Heart left ventricle (tissue), 16 donors: ENCODE results near the gene UHRF2. TPM values are rescaled to one million over a fixed set of nuclear protein-coding genes. Genes with fewer than 3 reads are reported as not detected.

Source experiments
- ATAC-seq, 4 donors: fragments of 200-7000 bp; cut with Tn5 transposase; one replicate each; pipeline ENCODE4 v1.9.1; 2020 to 2022; ENCODE audit warnings: moderate library complexity in 4 of 4, mild to moderate bottlenecking in 3 of 4, moderate number of reproducible peaks in 1 of 4
- DNase-seq, 5 donors: peaks; one replicate each; pipeline ENCODE4 v3.0.0-alpha.2; 2020
- H3K27ac ChIP-seq, 12 donors: fragments of 200-600 bp; sonication (generic) in 4 of 12; one replicate each; pipeline versions ENCODE4 v1.5.0 to v1.8.0; 2016 to 2022; ENCODE audit warnings: mild to moderate bottlenecking in 2 of 12
- H3K27me3 ChIP-seq, 9 donors: fragments of 200-600 bp; sonication (generic) in 2 of 9; one replicate each; pipeline versions ENCODE4 v1.5.1 to v1.8.0; 2016 to 2022; ENCODE audit warnings: mild to moderate bottlenecking in 3 of 9
- H3K36me3 ChIP-seq, 9 donors: fragments of 200-600 bp; sonication (generic) in 2 of 9; one replicate each; pipeline versions ENCODE4 v1.5.0 to v1.8.0; 2018 to 2022; ENCODE audit warnings: mild to moderate bottlenecking in 2 of 9
- H3K4me1 ChIP-seq, 12 donors: fragments of 200-600 bp; sonication (generic) in 4 of 12; one replicate each; pipeline versions ENCODE4 v1.5.0 to v1.8.0; 2016 to 2022; ENCODE audit warnings: mild to moderate bottlenecking in 3 of 12
- H3K4me3 ChIP-seq, 12 donors: fragments of 200-600 bp; sonication (generic) in 4 of 12; one replicate each; pipeline versions ENCODE4 v1.5.0 to v1.8.0; 2017 to 2022; ENCODE audit warnings: mild to moderate bottlenecking in 9 of 12, moderate library complexity in 4 of 12
- H3K9me3 ChIP-seq, 12 donors: fragments of 200-600 bp; sonication (generic) in 4 of 12; one replicate each; pipeline versions ENCODE4 v1.5.0 to v1.8.0; 2016 to 2022; ENCODE audit warnings: mild to moderate bottlenecking in 1 of 12
- POLR2A ChIP-seq, 2 donors: fragments of 450-650 bp; IDR thresholded peaks; one replicate each; pipeline ENCODE4 v1.6.1; 2017; ENCODE audit warnings: antibody characterized with exemption in 2 of 2, mild to moderate bottlenecking in 2 of 2, moderate library complexity in 2 of 2
- WGBS, 4 donors: extraction: QIAGEN DNeasy Blood & Tissue Kit in 2 of 4; methylation state at CpG; one replicate each; pipeline versions ENCODE4 v1.1.5 to v1.1.7; 2013 to 2018; 5-methylcytosine and 5-hydroxymethylcytosine counted together
- intact Hi-C, 10 donors: fragments of 100-400 bp; cut with DNase I; formaldehyde crosslinking; loops; one replicate each; pipeline versions ENCODE4 v1.11.1 to v1.14.2; 2022
- polyA plus RNA-seq, 2 donors: library from polyadenylated mRNA; stranded (reverse); fragments of 200-250 nt; gene quantifications; one replicate each; pipeline ENCODE4 v1.2.3, GENCODE V29; 2013
- total RNA-seq, 9 donors: library from RNA; depleted of rRNA in 2 of 9; stranded (reverse); fragments of >200 nt in 2 of 9; fragmentation: NEBNext Ultra II Directional in 3 of 9; extraction: Animal tissue kit (Norgen Biotek cat#: 25700) in 3 of 9; gene quantifications; one replicate each; pipeline versions ENCODE4 v1.1.0 to v1.2.4, GENCODE V29; 2016 to 2023
- TF ChIP-seq, protein P1 (sequence below), 12 donors: fragments of 200-600 bp; sonication (generic) in 4 of 12; IDR thresholded peaks; one replicate each; pipeline versions ENCODE4 v1.5.0 to v1.8.0; 2018 to 2022; ENCODE audit warnings: antibody characterized with exemption in 12 of 12, mild to moderate bottlenecking in 5 of 12
- donor health status: ischemic (EF 13 %, LVEDD 7.1; RV severe dilation, severe dysfunction).
- donor health status: healthy with polysubstance abuse.
- donor health status: DM: no; HTN: yes; CAD: no.
- donor health status: DM: no; HTN: no; CAD: no.
- donor health status: ischemic (EF 25% LVEDD 6.9; RV normal size, moderate dysfunction).
- donor health status: ischemic (EF 25% LVEDD 5.7; RV mildly dilated, moderate dysfunction).
- donor health status: healthy.
- donor health status: DM: yes; HTN: yes; CAD: no.
- donor health status: ischemic (EF 35%, LVEDD 5.7; RV mildly dilated, moderate dysfunction).
- donor health status: nonischemic (EF 11% LVEDD 7.7; RV severe dilation, severe dysfunction).
- donor health status: DM: yes; HTN: yes; CAD: no.
- donor health status: PGD.
- donor health status: ischemic (EF 29% LVEDD 5.4; RV normal size, mild dysfunction).
- donor health status: nonischemic (EF 23%, LVEDD 6.1; RV moderate dilation, normal function).

UHRF2 gene
- total and polyA plus RNA-seq, 11 donors: 6.4 to 20.6 (median 14.1) TPM

DNA sequence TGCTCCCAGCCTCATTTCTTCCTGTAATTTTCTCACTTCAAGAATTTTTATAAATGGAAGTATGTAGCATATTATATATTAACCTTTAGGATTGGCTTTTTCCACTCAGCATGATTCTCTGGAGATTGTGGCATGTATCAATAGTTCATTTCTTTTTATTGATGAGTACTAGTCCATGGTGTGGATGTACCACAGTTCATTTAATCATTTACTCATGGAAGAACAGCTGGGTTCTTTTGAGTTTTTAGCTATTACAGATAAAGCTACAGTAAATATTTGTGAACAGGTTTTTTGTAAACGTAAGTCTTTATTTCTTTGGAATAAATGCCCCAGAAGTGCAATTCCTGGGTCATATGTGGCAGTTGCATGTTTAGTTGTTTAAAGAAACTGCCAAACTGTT is 76.1 kb downstream of the UHRF2 start:
- intact Hi-C loops: loop anchor here in 3 of 10 donors (10.0 kb wide), 3 partner anchors 54 to 74 kb away; partner anchors contain the start of gene UHRF2 (in 1 of the 3)
- H3K4me3 ChIP-seq: no peak overlapping the region
- 95 to 100% (median 99%) methylated on average over 1 of the region's 1 CpG for WGBS, 4 donors

DNA sequence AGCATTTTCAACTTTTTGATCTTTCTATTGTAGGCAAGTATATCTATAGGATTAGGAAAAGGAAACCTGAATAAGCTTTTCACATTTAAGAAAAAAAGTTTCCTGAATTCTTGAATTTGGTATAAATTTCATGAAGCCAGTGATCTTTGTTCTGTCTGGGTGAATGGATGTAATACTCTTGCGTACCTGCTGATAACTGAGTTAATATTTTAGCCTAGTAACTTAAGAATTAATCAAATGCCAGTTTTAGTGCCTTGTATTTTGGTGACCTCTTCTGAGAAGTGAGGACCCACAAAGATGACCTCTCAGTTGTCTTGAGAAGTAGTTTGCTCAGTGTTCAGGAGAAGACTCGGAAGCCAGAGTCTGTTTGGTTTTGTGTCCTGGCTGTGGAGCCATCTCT is 77.9 kb downstream of the UHRF2 start:
- ATAC-seq: no peak
- intact Hi-C loops: loop anchor here in 4 of 10 donors (10.0 kb wide), 3 partner anchors 76 to 136 kb away; partner anchors contain the start of gene UHRF2 (in 1 of the 4)
- Histone ChIP-seq H3K27ac (no peak overlapping the region), H3K27me3 (no peaks in the 10 kb centered on the region), H3K36me3 (peaks cover 0 to 88% (median 65%) of the 10 kb centered on the region in 9 donors), H3K4me1 (no peaks in the 10 kb centered on the region), H3K9me3 (no peaks in the 10 kb centered on the region), H3K4me3 (no peak overlapping the region)
- TF ChIP-seq POLR2A (IDR thresholded peaks at IDR 0.05): no peak
- TF ChIP-seq, protein P1, sequence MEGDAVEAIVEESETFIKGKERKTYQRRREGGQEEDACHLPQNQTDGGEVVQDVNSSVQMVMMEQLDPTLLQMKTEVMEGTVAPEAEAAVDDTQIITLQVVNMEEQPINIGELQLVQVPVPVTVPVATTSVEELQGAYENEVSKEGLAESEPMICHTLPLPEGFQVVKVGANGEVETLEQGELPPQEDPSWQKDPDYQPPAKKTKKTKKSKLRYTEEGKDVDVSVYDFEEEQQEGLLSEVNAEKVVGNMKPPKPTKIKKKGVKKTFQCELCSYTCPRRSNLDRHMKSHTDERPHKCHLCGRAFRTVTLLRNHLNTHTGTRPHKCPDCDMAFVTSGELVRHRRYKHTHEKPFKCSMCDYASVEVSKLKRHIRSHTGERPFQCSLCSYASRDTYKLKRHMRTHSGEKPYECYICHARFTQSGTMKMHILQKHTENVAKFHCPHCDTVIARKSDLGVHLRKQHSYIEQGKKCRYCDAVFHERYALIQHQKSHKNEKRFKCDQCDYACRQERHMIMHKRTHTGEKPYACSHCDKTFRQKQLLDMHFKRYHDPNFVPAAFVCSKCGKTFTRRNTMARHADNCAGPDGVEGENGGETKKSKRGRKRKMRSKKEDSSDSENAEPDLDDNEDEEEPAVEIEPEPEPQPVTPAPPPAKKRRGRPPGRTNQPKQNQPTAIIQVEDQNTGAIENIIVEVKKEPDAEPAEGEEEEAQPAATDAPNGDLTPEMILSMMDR (IDR thresholded peaks at IDR 0.05): no peak
- WGBS, 4 donors: 95 to 100% (median 100%) methylated on average over 2 of the region's 2 CpGs
- DNase-seq: no peak

More for the DNA sequence above, 76.1 kb downstream of the UHRF2 start:
- H3K4me1 ChIP-seq: no peaks in the 10 kb centered on the region
- TF ChIP-seq POLR2A (IDR thresholded peaks at IDR 0.05): no peak
- TF ChIP-seq, protein P1 (IDR thresholded peaks at IDR 0.05): no peak
- no peak overlapping the region for H3K27ac ChIP-seq
- no peaks in the 10 kb centered on the region for H3K9me3 ChIP-seq
- ATAC-seq: no peak
- H3K27me3 ChIP-seq: no peaks in the 10 kb centered on the region
- peaks cover 0 to 84% (median 61%) of the 10 kb centered on the region in 9 donors for H3K36me3 ChIP-seq
- no peak for DNase-seq

GRCh38 chr9:6495466-6495865 is 82.5 kb downstream of the UHRF2 start:
- Histone ChIP-seq H3K36me3 (peaks cover 0 to 90% (median 67%) of the 10 kb centered on the region in 9 donors), H3K4me3 (no peak overlapping the region), H3K4me1 (no peaks in the 10 kb centered on the region), H3K27ac (no peak overlapping the region), H3K27me3 (no peaks in the 10 kb centered on the region), H3K9me3 (no peaks in the 10 kb centered on the region)
- intact Hi-C loops: loop anchor here in 4 of 10 donors (10.0 kb wide), 3 partner anchors 81 to 141 kb away; partner anchors contain the start of gene UHRF2 (in 1 of the 4)
- DNase-seq (no peak), ATAC-seq (peak in 1 of 4 donors; percentile 42)
- WGBS, 4 donors: 90 to 95% (median 94%) methylated on average over 1 of the region's 1 CpG
- TF ChIP-seq, protein P1 (IDR thresholded peaks at IDR 0.05): peak in 1 of 12 donors; percentile 6
- no peak for TF ChIP-seq POLR2A (IDR thresholded peaks at IDR 0.05)

DNA sequence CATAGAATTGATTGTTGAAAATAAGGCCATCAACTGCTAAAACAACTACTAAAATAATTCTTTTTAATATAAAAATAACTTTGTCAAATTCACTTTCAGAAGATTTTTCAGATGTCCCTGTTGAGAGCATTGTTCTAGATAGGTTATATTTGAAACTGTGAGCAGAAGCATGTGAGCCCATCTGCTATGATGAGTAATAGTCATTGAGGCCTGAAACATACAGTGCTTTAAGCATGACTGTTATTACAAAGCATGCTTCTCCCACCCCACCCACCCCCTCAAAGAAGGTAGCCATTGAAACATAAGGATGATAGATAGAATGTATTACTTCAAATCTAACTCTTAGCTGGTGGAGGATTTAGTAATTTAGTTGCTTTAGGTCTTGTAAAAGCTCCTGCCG is 86.0 kb downstream of the UHRF2 start:
- DNase-seq: no peak
- H3K36me3 ChIP-seq: peaks cover 0 to 99% (median 88%) of the 10 kb centered on the region in 9 donors

More for the DNA sequence above, 86.0 kb downstream of the UHRF2 start:
- no peak for ATAC-seq
- 92 to 100% (median 93%) methylated on average over 1 of the region's 1 CpG for WGBS, 4 donors
- intact Hi-C loops: loop anchor here in 4 of 10 donors (10.0 kb wide), 3 partner anchors 84 to 144 kb away; partner anchors contain the start of gene UHRF2 (in 1 of the 4)
- TF ChIP-seq POLR2A (IDR thresholded peaks at IDR 0.05): no peak
- TF ChIP-seq, protein P1 (IDR thresholded peaks at IDR 0.05): no peak
- no peak overlapping the region for H3K4me3 ChIP-seq
- H3K27me3 ChIP-seq: no peaks in the 10 kb centered on the region
- no peak overlapping the region for H3K27ac ChIP-seq
- H3K4me1 ChIP-seq: peaks cover 0 to 6% (median 0%) of the 10 kb centered on the region in 12 donors
- no peaks in the 10 kb centered on the region for H3K9me3 ChIP-seq
